Neural progenitor cell (in vitro differentiated cells): ENCODE data around the gene VAMP3. TPM values are rescaled to one million over a fixed set of nuclear protein-coding genes. Genes with fewer than 3 reads are reported as not detected.
A peak's percentile ranks its signal among the peaks of the same experiment; 100 is the strongest.

Source experiments
- DNase-seq: peaks from one replicate; pipeline ENCODE4 v3.0.0-alpha.2; 2016; ENCODE audit warnings: low spot score
- H2AFZ ChIP-seq: fragments of 200-600 bp; sonication (generic); replicated peaks from 2 replicates; pipeline ENCODE4 v1.6.1; 2016; ENCODE audit warnings: antibody characterized with exemption
- H3F3A ChIP-seq: fragments of 200-600 bp; sonication (generic); 2 replicates; pipeline ENCODE4 v1.6.1; 2016; ENCODE audit warnings: antibody characterized with exemption, low read depth
- H3K27ac ChIP-seq: fragments of 200-600 bp; sonication (generic); 2 replicates; pipeline ENCODE4 v1.5.1; 2016; ENCODE audit warnings: mild to moderate bottlenecking
- H3K27me3 ChIP-seq: fragments of 200-600 bp; sonication (generic); 2 replicates; pipeline ENCODE4 v1.6.1; 2016; ENCODE audit warnings: mild to moderate bottlenecking, moderate library complexity
- H3K36me3 ChIP-seq: fragments of 200-600 bp; sonication (generic); 2 replicates; pipeline ENCODE4 v1.5.1; 2016
- H3K4me1 ChIP-seq: fragments of 200-600 bp; sonication (generic); 2 replicates; pipeline ENCODE4 v1.6.1; 2016; ENCODE audit warnings: mixed run types
- H3K4me2 ChIP-seq: fragments of 200-600 bp; sonication (generic); 2 replicates; pipeline ENCODE4 v1.6.1; 2016
- H3K4me3 ChIP-seq: fragments of 200-600 bp; sonication (generic); 2 replicates; pipeline ENCODE4 v1.5.1; 2016
- H3K79me2 ChIP-seq: fragments of 200-600 bp; sonication (generic); 2 replicates; pipeline ENCODE4 v1.6.1; 2016; ENCODE audit warnings: low read depth
- H3K9ac ChIP-seq: fragments of 200-600 bp; sonication (generic); 2 replicates; pipeline ENCODE4 v1.6.1; 2016
- H3K9me3 ChIP-seq: fragments of 200-600 bp; sonication (generic); 2 replicates; pipeline ENCODE4 v1.5.1; 2016; ENCODE audit warnings: low read depth
- H4K20me1 ChIP-seq: fragments of 200-600 bp; sonication (generic); 2 replicates; pipeline ENCODE4 v1.6.1; 2016; ENCODE audit warnings: low read depth
- H3K27ac Mint-ChIP-seq: 3 replicates; pipeline ENCODE4 v1.8.0; 2021; ENCODE audit warnings: mixed read lengths
- H3K27me3 Mint-ChIP-seq: 2 replicates; pipeline ENCODE4 v1.8.0; 2022; ENCODE audit warnings: low read depth, mild to moderate bottlenecking, inconsistent platforms, moderate library complexity, mixed read lengths; ENCODE audit not compliant: insufficient read depth
- H3K36me3 Mint-ChIP-seq: 3 replicates; pipeline ENCODE4 v1.8.0; 2021; ENCODE audit warnings: mixed read lengths
- H3K4me1 Mint-ChIP-seq: 3 replicates; pipeline ENCODE4 v1.8.0; 2021; ENCODE audit warnings: mixed read lengths
- H3K4me3 Mint-ChIP-seq: 3 replicates; pipeline ENCODE4 v1.8.0; 2021; ENCODE audit warnings: mild to moderate bottlenecking, moderate library complexity, mixed read lengths
- H3K9me3 Mint-ChIP-seq: 3 replicates; pipeline ENCODE4 v1.8.0; 2020; ENCODE audit warnings: mixed read lengths
- CTCF ChIP-seq: fragments of 200-600 bp; sonication (generic); IDR thresholded peaks from 2 replicates; pipeline ENCODE4 v1.5.1; 2017; ENCODE audit warnings: antibody characterized with exemption, mild to moderate bottlenecking
- EZH2 ChIP-seq: fragments of 200-600 bp; sonication (generic); IDR thresholded peaks from 2 replicates; pipeline ENCODE4 v1.6.1; 2017; ENCODE audit warnings: antibody characterized with exemption, mild to moderate bottlenecking, moderate library complexity
- EZH2phosphoT487 ChIP-seq: fragments of 200-600 bp; sonication (generic); IDR thresholded peaks from 2 replicates; pipeline ENCODE4 v1.6.1; 2017; ENCODE audit warnings: antibody characterized with exemption
- total RNA-seq: library from RNA; depleted of rRNA; stranded (reverse); fragments of >200 nt; gene quantifications from 2 replicates; pipeline ENCODE4 v1.2.3, GENCODE V29; 2015; ENCODE audit warnings: low replicate concordance

Gene VAMP3
- total RNA-seq: 50.3 and 66.6 TPM in 2 replicates

- H3K9me3 ChIP-seq: no peaks in the 10 kb centered on the region
- no peaks in the 10 kb centered on the region for H3K27me3 ChIP-seq
- H4K20me1 ChIP-seq: peaks cover 18% of the 10 kb centered on the region
- H3F3A ChIP-seq: peaks cover 10% of the 10 kb centered on the region
- H3K4me1 ChIP-seq: peaks cover 23% of the 10 kb centered on the region
- Mint-ChIP-seq H3K27ac (no peak within 1 kb of the TSS), H3K4me3 (peak within 1 kb of the TSS; percentile 90), H3K36me3 (no peaks in the 10 kb centered on the region), H3K9me3 (no peaks in the 10 kb centered on the region), H3K27me3 (no peaks in the 10 kb centered on the region), H3K4me1 (peaks cover 27% of the 10 kb centered on the region)
- H3K9ac ChIP-seq: peak within 1 kb of the TSS; percentile 92
- H3K4me2 ChIP-seq: peak within 1 kb of the TSS; percentile 96
- peak; percentile 91 for DNase-seq
- peaks cover 3% of the 10 kb centered on the region for H3K36me3 ChIP-seq
- H2AFZ ChIP-seq: peak within 1 kb of the TSS; percentile 86
- peak within 1 kb of the TSS; percentile 85 for H3K27ac ChIP-seq
- TF ChIP-seq CTCF (no peak), EZH2 (no peak), EZH2phosphoT487 (no peak)
- peaks cover 49% of the 10 kb centered on the region for H3K79me2 ChIP-seq
- H3K4me3 ChIP-seq: peak within 1 kb of the TSS; percentile 99
These were observed at the start of gene VAMP3 for GRCh38 chr1:7770997-7771822. Gene VAMP3 (plus strand): TSS chr1:7771296. CDS start chr1:7771384, 88 bp downstream.

- Histone ChIP-seq H3K4me3 (no peak overlapping the region), H3K4me1 (peaks cover 7% of the 10 kb centered on the region), H3K27ac (no peak overlapping the region), H4K20me1 (no peaks in the 10 kb centered on the region), H3K79me2 (no peaks in the 10 kb centered on the region), H3K9ac (no peak overlapping the region), H3K36me3 (no peaks in the 10 kb centered on the region), H3K27me3 (no peaks in the 10 kb centered on the region), H2AFZ (no peak overlapping the region), H3F3A (no peaks in the 10 kb centered on the region), H3K4me2 (no peak overlapping the region), H3K9me3 (no peaks in the 10 kb centered on the region)
- H3K9me3 Mint-ChIP-seq: no peaks in the 10 kb centered on the region
- TF ChIP-seq CTCF (no peak), EZH2 (no peak), EZH2phosphoT487 (no peak)
- peak overlapping the region; percentile 24 for H3K4me3 Mint-ChIP-seq
- no peak for DNase-seq
- H3K4me1 Mint-ChIP-seq: peaks cover 10% of the 10 kb centered on the region
- H3K27ac Mint-ChIP-seq: no peak overlapping the region
- H3K27me3 Mint-ChIP-seq: no peaks in the 10 kb centered on the region
- H3K36me3 Mint-ChIP-seq: peaks cover 5% of the 10 kb centered on the region
These were observed 49.0 kb upstream of the VAMP3 start for GRCh38 chr1:7721940-7722669.

- no peaks in the 10 kb centered on the region for H3K9me3 Mint-ChIP-seq
- H3K27ac Mint-ChIP-seq: no peak overlapping the region
- no peak for DNase-seq
- H3K4me1 ChIP-seq: peaks cover 7% of the 10 kb centered on the region
- H3K4me1 Mint-ChIP-seq: peaks cover 15% of the 10 kb centered on the region
- H3K36me3 ChIP-seq: no peaks in the 10 kb centered on the region
- no peaks in the 10 kb centered on the region for H3K27me3 Mint-ChIP-seq
- H3K4me2 ChIP-seq: no peak overlapping the region
- H2AFZ ChIP-seq: no peak overlapping the region
- H3F3A ChIP-seq: no peaks in the 10 kb centered on the region
- no peaks in the 10 kb centered on the region for H3K9me3 ChIP-seq
- H3K36me3 Mint-ChIP-seq: peaks cover 4% of the 10 kb centered on the region
- no peaks in the 10 kb centered on the region for H4K20me1 ChIP-seq
- H3K4me3 ChIP-seq: no peak overlapping the region
- no peak overlapping the region for H3K4me3 Mint-ChIP-seq
- TF ChIP-seq EZH2phosphoT487 (no peak), EZH2 (no peak), CTCF (no peak)
- no peaks in the 10 kb centered on the region for H3K27me3 ChIP-seq
- H3K27ac ChIP-seq: no peak overlapping the region
- H3K9ac ChIP-seq: no peak overlapping the region
- no peaks in the 10 kb centered on the region for H3K79me2 ChIP-seq
These were observed 48.5 kb upstream of the VAMP3 start for GRCh38 chr1:7722670-7723012.
